Keratinocyte (primary cell): ENCODE data around the gene ASTN2. TPM values are rescaled to one million over a fixed set of nuclear protein-coding genes. Genes with fewer than 3 reads are reported as not detected.

Experiments used
- DNase-seq: peaks from one replicate; pipeline ENCODE4 v3.0.0-alpha.2; 2011; ENCODE audit warnings: low read depth, missing footprints, low spot score
- FAIRE-seq: peaks from 2 replicates; lab custom pipeline; 2011; peaks lifted over from hg19 to GRCh38; lab: Jason Lieb, UNC
- H2AFZ ChIP-seq: 2 replicates; pipeline ENCODE4 v1.6.0; 2012; ENCODE audit warnings: low read length, control low read depth, inconsistent platforms; ENCODE audit not compliant: control insufficient read depth
- H3K27ac ChIP-seq: 2 replicates; pipeline ENCODE4 v1.5.1; 2011; ENCODE audit warnings: low read length; ENCODE audit not compliant: control insufficient read depth, insufficient read depth
- H3K27me3 ChIP-seq: 3 replicates; pipeline ENCODE4 v1.6.0; 2011; ENCODE audit warnings: low read length; ENCODE audit not compliant: control insufficient read depth, insufficient read depth; ENCODE audit errors: extremely low read depth
- H3K36me3 ChIP-seq, 2 experiments: 2 replicates in 1 of 2; 3 replicates in 1 of 2; pipeline ENCODE4 v1.5.1; 2011; ENCODE audit warnings: low read length in 2 of 2, mild to moderate bottlenecking in 1 of 2; ENCODE audit not compliant: control insufficient read depth in 2 of 2, insufficient read depth in 2 of 2; ENCODE audit errors: extremely low read depth in 1 of 2
- H3K4me1 ChIP-seq: 3 replicates; pipeline ENCODE4 v1.5.1; 2011; ENCODE audit warnings: low read length; ENCODE audit not compliant: control insufficient read depth, insufficient read depth; ENCODE audit errors: extremely low read depth
- H3K4me2 ChIP-seq: 3 replicates; pipeline ENCODE4 v1.6.0; 2011; ENCODE audit warnings: low read depth, low read length; ENCODE audit not compliant: control insufficient read depth, insufficient read depth; ENCODE audit errors: extremely low read depth
- H3K4me3 ChIP-seq, 3 experiments: fragments of 200-600 bp in 1 of 3; sonication (generic) in 1 of 3; 2 replicates in 2 of 3; 3 replicates in 1 of 3; pipeline ENCODE4 v1.5.1; 2011 to 2016; ENCODE audit warnings: low read length in 3 of 3, mild to moderate bottlenecking in 3 of 3, control low read depth in 2 of 3, inconsistent platforms in 1 of 3, low read depth in 1 of 3, mixed read lengths in 1 of 3, mixed run types in 1 of 3, moderate library complexity in 1 of 3; ENCODE audit not compliant: control insufficient read depth in 2 of 3, insufficient read depth in 2 of 3; ENCODE audit errors: extremely low read depth in 1 of 3
- H3K79me2 ChIP-seq: 2 replicates; pipeline ENCODE4 v1.6.0; 2012; ENCODE audit warnings: low read length; ENCODE audit not compliant: control insufficient read depth, insufficient read depth
- H3K9ac ChIP-seq: 3 replicates; pipeline ENCODE4 v1.6.0; 2011; ENCODE audit warnings: low read length; ENCODE audit not compliant: control insufficient read depth, insufficient read depth; ENCODE audit errors: extremely low read depth
- H3K9me1 ChIP-seq: 3 replicates; pipeline ENCODE4 v1.6.0; 2011; ENCODE audit warnings: low read length; ENCODE audit not compliant: control insufficient read depth, insufficient read depth; ENCODE audit errors: extremely low read depth
- H3K9me3 ChIP-seq: 2 replicates; pipeline ENCODE4 v1.5.1; 2012; ENCODE audit warnings: low read depth, low read length; ENCODE audit not compliant: control insufficient read depth
- H4K20me1 ChIP-seq: 3 replicates; pipeline ENCODE4 v1.6.0; 2011; ENCODE audit warnings: low read length; ENCODE audit not compliant: control insufficient read depth, insufficient read depth; ENCODE audit errors: extremely low read depth
- EZH2 ChIP-seq: IDR thresholded peaks from one replicate; pipeline ENCODE4 v1.6.1; 2012; ENCODE audit warnings: inconsistent platforms, mild to moderate bottlenecking, low read length, moderate library complexity
- dilution Hi-C: fragments of 300-500 bp; cut with MboI; formaldehyde crosslinking; loops from one replicate; pipeline ENCODE4 v1.7.0; 2020; ENCODE audit warnings: low sequenced_read_pairs; ENCODE audit not compliant: extremely low pct_ligation_motif_present
- polyA plus RNA-seq, 5 experiments: library from polyadenylated mRNA; depleted of rRNA in 3 of 5; stranded (reverse) in 3 of 5; stranded (forward) in 1 of 5; unstranded in 1 of 5; fragments of >200 nt; gene quantifications; 1 replicate in 1 of 5; 2 replicates in 3 of 5; 3 replicates in 1 of 5; pipeline versions ENCODE4 v1.2.1 to v1.2.3, GENCODE V29; 2011 to 2012; ENCODE audit warnings: missing spikeins in 2 of 5, low read depth in 1 of 5, low replicate concordance in 1 of 5
- TF ChIP-seq, protein P1 (sequence below), 3 experiments: IDR thresholded peaks in 1 of 3; conservative IDR thresholded peaks in 1 of 3; optimal IDR thresholded peaks in 1 of 3; 2 replicates in 2 of 3; 3 replicates in 1 of 3; pipeline versions ENCODE3 to v1.5.1; 2011; ENCODE audit warnings: low read length in 3 of 3, mild to moderate bottlenecking in 3 of 3, moderate library complexity in 2 of 3, control low read depth in 1 of 3, inconsistent platforms in 1 of 3; ENCODE audit not compliant: insufficient read depth in 2 of 3; ENCODE audit errors: extremely low read depth in 1 of 3

The ASTN2 gene
- polyA plus RNA-seq, 1 donor (not counting 4 experiments of a cell fraction or from before 2014, with no cell fraction given) = 0.31 TPM

DNA sequence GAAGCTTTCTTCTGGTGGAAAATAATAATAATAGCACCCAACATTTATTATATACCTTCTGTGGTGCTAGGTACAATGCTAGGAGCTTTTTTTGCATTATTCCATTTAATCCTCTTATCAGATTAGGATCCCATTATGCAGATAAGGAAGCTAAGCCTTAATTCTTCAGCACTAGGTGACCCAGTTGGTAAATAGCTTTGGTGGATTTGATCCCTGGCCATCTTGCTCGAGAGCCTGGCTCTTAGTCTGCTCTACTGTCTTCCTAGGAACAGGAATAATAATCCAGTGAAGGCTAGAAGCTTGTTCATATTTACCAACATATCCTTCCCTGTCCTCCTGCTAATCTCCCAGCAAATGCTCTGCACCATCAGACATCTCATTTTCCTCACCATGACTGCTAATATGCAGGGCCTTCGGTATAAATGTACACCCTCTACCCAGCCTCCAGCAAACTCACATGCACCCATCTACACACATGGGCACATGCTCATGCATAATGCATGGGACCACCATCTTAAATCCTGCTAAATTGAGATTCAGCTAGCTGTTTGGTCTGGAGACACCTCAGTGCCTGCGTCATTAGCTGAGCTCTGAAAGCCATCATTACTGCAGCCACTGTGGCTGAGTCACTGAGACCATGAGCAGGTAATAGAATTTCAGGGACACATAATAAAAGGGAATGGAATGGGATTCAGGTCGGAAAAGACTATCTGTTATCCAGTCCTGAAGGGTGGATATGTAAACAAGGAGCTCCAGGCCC lies 640.3 kb downstream of the ASTN2 start:
- TF ChIP-seq, protein P1, sequence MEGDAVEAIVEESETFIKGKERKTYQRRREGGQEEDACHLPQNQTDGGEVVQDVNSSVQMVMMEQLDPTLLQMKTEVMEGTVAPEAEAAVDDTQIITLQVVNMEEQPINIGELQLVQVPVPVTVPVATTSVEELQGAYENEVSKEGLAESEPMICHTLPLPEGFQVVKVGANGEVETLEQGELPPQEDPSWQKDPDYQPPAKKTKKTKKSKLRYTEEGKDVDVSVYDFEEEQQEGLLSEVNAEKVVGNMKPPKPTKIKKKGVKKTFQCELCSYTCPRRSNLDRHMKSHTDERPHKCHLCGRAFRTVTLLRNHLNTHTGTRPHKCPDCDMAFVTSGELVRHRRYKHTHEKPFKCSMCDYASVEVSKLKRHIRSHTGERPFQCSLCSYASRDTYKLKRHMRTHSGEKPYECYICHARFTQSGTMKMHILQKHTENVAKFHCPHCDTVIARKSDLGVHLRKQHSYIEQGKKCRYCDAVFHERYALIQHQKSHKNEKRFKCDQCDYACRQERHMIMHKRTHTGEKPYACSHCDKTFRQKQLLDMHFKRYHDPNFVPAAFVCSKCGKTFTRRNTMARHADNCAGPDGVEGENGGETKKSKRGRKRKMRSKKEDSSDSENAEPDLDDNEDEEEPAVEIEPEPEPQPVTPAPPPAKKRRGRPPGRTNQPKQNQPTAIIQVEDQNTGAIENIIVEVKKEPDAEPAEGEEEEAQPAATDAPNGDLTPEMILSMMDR (optimal IDR thresholded peaks at IDR 0.05 in 1 of 3, IDR thresholded peaks at IDR 0.05 in 1 of 3, conservative IDR thresholded peaks at IDR 0.05 in 1 of 3; ENCODE audit: extremely low read depth in 1 of 3, insufficient read depth in 2 of 3, low read length in 3 of 3) = no peak
- TF ChIP-seq EZH2 = no peak
- DNase-seq = no peak
- H3K9ac ChIP-seq = no peak overlapping the region
- FAIRE-seq = no peak
- H3K9me3 ChIP-seq = no peaks in the 10 kb centered on the region
- no peaks in the 10 kb centered on the region for H3K79me2 ChIP-seq
- dilution Hi-C loops = no loop called here
- H4K20me1 ChIP-seq = no peaks in the 10 kb centered on the region
- H3K4me3 ChIP-seq = no peak overlapping the region
- H3K9me1 ChIP-seq = no peaks in the 10 kb centered on the region
- H2AFZ ChIP-seq = no peak overlapping the region
- no peaks in the 10 kb centered on the region for H3K36me3 ChIP-seq
- peaks cover 4% of the 10 kb centered on the region for H3K27me3 ChIP-seq
- H3K4me2 ChIP-seq = no peak overlapping the region
- H3K4me1 ChIP-seq = no peaks in the 10 kb centered on the region
- no peak overlapping the region for H3K27ac ChIP-seq

DNA sequence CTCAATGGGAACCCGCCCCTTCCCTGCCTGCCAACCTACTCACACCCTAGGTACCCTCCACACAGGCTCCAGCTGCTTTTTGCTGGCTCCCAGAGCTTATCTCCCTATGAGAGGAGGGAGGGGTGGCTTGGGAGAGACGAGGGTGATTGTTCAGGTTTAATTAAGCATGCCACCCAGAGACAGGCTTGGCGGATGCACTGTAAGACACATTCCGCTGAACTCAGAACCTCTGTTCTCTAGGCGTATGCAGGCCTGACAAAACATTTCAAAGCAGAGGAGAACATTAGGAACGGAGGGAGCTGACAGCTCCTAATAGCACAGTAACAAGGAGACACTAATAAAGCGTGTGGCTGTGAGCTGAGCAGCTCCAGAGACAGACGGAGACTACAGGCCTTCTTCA lies 647.6 kb downstream of the ASTN2 start:
- Histone ChIP-seq H3K9me3 (no peaks in the 10 kb centered on the region), H3K36me3 (no peaks in the 10 kb centered on the region), H3K9ac (no peak overlapping the region), H3K27me3 (no peaks in the 10 kb centered on the region), H3K4me2 (no peak overlapping the region), H3K4me1 (no peaks in the 10 kb centered on the region), H3K9me1 (no peaks in the 10 kb centered on the region), H3K79me2 (no peaks in the 10 kb centered on the region), H3K27ac (no peak overlapping the region), H3K4me3 (no peak overlapping the region), H2AFZ (no peak overlapping the region), H4K20me1 (no peaks in the 10 kb centered on the region)
- TF ChIP-seq, protein P1 (optimal IDR thresholded peaks at IDR 0.05 in 1 of 3, IDR thresholded peaks at IDR 0.05 in 1 of 3, conservative IDR thresholded peaks at IDR 0.05 in 1 of 3; ENCODE audit: extremely low read depth in 1 of 3, insufficient read depth in 2 of 3, low read length in 3 of 3) = no peak
- no peak for TF ChIP-seq EZH2
- dilution Hi-C loops = no loop called here
- DNase-seq (no peak), FAIRE-seq (no peak)
